ENCODE results near the gene L1TD1. TPM values are rescaled to one million over a fixed set of nuclear protein-coding genes. Genes with fewer than 3 reads are reported as not detected.

Gene L1TD1
- total and polyA plus RNA-seq, 12 donors, result 0.07 to 0.16 (median 0.12) TPM; not detected in 9

DNA sequence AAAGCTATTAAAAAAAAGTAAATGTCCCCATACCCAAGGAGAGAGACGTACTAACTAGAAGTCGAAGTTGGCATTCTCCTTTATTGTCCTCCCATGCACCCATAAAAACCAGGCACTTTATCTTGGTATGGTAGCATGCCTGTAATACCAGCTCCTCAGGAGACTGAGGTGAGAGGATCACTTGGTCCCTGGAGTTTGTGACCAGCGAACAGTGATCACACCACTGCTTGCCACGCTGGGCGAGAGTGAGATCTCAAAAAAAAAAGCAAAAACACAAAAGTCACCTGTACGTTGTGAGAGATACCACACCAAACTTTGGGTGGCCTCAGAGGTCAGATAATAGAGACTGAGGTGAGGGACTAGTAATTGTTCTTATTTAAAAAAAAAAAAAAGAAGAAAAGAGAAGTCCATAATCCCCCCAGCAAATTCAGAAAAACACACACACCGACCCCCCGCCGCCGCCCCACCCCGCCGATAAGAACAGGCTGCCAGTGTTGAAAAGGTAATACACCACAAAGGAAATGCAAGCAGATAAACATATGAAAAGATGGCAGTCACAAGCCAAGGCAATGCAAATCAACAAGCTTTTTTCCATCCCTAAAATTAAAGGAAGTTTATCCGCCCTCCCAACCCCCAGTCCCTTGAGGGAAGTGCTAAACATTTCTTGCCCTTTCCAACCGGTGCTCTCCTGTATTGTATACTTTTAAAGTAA is 3.6 kb downstream of the L1TD1 start:
- H3K27me3 ChIP-seq, result peaks cover 11 to 48% (median 41%) of the 10 kb centered on the region in 7 donors
- H3K4me3 ChIP-seq, result no peak overlapping the region
- H3K36me3 ChIP-seq, result no peaks in the 10 kb centered on the region
- WGBS, 2 donors, result 38 to 45% methylated on average over 14 of the region's 14 CpGs
- DNase-seq (no peak), ATAC-seq (peak in 1 of 8 donors; percentile 28)
- TF ChIP-seq, protein P1, sequence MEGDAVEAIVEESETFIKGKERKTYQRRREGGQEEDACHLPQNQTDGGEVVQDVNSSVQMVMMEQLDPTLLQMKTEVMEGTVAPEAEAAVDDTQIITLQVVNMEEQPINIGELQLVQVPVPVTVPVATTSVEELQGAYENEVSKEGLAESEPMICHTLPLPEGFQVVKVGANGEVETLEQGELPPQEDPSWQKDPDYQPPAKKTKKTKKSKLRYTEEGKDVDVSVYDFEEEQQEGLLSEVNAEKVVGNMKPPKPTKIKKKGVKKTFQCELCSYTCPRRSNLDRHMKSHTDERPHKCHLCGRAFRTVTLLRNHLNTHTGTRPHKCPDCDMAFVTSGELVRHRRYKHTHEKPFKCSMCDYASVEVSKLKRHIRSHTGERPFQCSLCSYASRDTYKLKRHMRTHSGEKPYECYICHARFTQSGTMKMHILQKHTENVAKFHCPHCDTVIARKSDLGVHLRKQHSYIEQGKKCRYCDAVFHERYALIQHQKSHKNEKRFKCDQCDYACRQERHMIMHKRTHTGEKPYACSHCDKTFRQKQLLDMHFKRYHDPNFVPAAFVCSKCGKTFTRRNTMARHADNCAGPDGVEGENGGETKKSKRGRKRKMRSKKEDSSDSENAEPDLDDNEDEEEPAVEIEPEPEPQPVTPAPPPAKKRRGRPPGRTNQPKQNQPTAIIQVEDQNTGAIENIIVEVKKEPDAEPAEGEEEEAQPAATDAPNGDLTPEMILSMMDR (IDR thresholded peaks at IDR 0.05), result no peak
- intact Hi-C loops (cut with DNase I), result no loop called here
- H3K9me3 ChIP-seq, result no peaks in the 10 kb centered on the region
- H3K27ac ChIP-seq, result no peak overlapping the region
- peaks cover 0 to 20% (median 0%) of the 10 kb centered on the region in 9 donors for H3K4me1 ChIP-seq

DNA sequence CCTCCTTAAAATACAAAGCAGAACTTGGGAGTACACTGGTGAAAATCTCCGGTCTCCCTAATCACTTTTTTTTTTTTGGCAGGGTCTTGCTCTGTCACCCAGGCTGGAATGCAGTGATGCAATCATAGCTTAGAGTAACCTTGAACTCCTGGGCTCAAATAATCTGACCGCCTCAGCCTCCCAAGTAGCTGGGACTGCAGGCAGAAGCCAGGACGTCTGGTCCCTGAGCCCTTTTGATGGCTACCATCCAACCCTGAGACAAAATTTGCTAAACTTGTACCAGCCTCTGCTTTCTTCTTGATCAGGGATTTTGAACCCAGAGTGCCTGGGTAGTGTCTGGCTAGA is 4.1 kb downstream of the L1TD1 start:
- Histone ChIP-seq H3K4me1 (peaks cover 0 to 20% (median 0%) of the 10 kb centered on the region in 9 donors), H3K9me3 (no peaks in the 10 kb centered on the region), H3K4me3 (no peak overlapping the region), H3K27me3 (peaks cover 11 to 46% (median 39%) of the 10 kb centered on the region in 7 donors), H3K27ac (no peak overlapping the region), H3K36me3 (no peaks in the 10 kb centered on the region)
- DNase-seq (no peak), ATAC-seq (peak in 1 of 8 donors; percentile 47)
- intact Hi-C loops (cut with DNase I), result no loop called here
- TF ChIP-seq, protein P1 (IDR thresholded peaks at IDR 0.05), result no peak
- 10 to 12% methylated on average over 3 of the region's 3 CpGs for WGBS, 2 donors

DNA sequence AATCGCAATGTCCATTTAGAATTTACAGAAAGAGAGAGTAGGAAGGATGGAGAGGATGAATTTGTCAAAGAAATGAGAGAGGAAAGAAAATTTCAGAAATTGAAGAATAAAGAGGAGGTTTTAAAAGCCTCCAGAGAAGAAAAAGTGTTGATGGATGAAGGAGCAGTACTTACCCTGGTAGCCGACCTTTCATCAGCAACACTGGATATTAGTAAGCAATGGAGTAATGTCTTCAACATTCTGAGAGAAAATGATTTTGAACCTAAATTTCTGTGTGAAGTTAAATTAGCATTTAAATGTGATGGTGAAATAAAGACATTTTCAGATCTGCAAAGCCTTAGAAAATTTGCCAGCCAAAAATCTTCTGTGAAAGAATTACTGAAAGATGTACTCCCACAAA is 12.5 kb downstream of the L1TD1 start:
- peaks cover 0 to 8% (median 0%) of the 10 kb centered on the region in 7 donors for H3K27me3 ChIP-seq
- ATAC-seq, result no peak
- H3K9me3 ChIP-seq, result peaks cover 0 to 26% (median 14%) of the 10 kb centered on the region in 11 donors
- no peak for DNase-seq
- intact Hi-C loops (cut with DNase I), result no loop called here
- WGBS, 2 donors, result 94 to 97% methylated on average over 2 of the region's 2 CpGs
- H3K4me3 ChIP-seq, result no peak overlapping the region
- H3K4me1 ChIP-seq, result no peaks in the 10 kb centered on the region
- TF ChIP-seq, protein P1 (IDR thresholded peaks at IDR 0.05), result no peak
- H3K36me3 ChIP-seq, result no peaks in the 10 kb centered on the region
- no peak overlapping the region for H3K27ac ChIP-seq

DNA sequence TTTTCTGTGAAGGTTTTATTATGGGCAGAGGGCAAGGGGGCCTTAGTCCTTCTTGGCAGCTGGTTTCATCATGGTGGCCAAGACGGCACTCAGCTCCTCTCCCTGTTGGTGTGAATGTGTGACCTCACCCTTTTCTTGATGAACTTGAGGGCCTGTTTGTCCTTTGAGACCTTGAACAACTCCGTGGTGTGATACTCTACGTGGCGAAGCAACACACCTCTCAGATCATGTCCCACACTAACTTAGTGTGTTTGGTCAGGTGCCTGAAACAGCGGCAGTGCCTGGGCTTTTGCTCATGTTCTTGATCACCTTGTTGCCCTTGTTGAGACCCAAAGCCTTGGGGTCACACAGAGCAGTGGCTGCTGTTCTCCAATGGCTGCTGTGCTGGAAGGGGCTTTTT is 13.4 kb downstream of the L1TD1 start:
- H3K27ac ChIP-seq, result no peak overlapping the region
- DNase-seq, result no peak
- H3K36me3 ChIP-seq, result no peaks in the 10 kb centered on the region
- TF ChIP-seq, protein P1 (IDR thresholded peaks at IDR 0.05), result no peak
- no peak overlapping the region for H3K4me3 ChIP-seq
- ATAC-seq, result no peak
- H3K4me1 ChIP-seq, result no peaks in the 10 kb centered on the region
- H3K9me3 ChIP-seq, result peaks cover 0 to 26% (median 14%) of the 10 kb centered on the region in 11 donors
- intact Hi-C loops (cut with DNase I), result no loop called here
- 95 to 97% methylated on average over 5 of the region's 5 CpGs for WGBS, 2 donors
- peaks cover 0 to 8% (median 0%) of the 10 kb centered on the region in 7 donors for H3K27me3 ChIP-seq
